A549 (cell line): ENCODE measurements around the gene SERPINE2. TPM values are rescaled to one million over a fixed set of nuclear protein-coding genes. Genes with fewer than 3 reads are reported as not detected.

Experiments used
- ATAC-seq, 2 experiments: fragments of 200-7000 bp in 1 of 2; fragments of >200 bp in 1 of 2; cut with Nextera tagmentation in 1 of 2; cut with Tn5 transposase in 1 of 2; 3 replicates each; pipeline versions ENCODE4 v1.8.0 to v1.9.1; 2018 to 2020; ENCODE audit warnings: mild to moderate bottlenecking in 1 of 2, moderate library complexity in 1 of 2
- CTCF ChIA-PET: fragments of 300-600 bp; sonication (Branson Sonifier 250); formaldehyde crosslinking; extraction: SDS; loops from one replicate; lab custom pipeline; 2021; ENCODE audit warnings: antibody characterized with exemption, inconsistent platforms; lab: Yijun Ruan, JAX
- POLR2A ChIA-PET: fragments of 350-600 bp; formaldehyde crosslinking; extraction: SDS; loops from one replicate; lab custom pipeline; 2021; ENCODE audit warnings: antibody characterized with exemption, inconsistent platforms; lab: Yijun Ruan, JAX
- DNase-seq, 2 experiments: peaks; one replicate each; pipeline versions ENCODE4 v3.0.0 to v3.0.0-alpha.2; 2011 to 2016; ENCODE audit warnings: low read depth in 1 of 2, low spot score in 1 of 2
- FAIRE-seq: peaks from 2 replicates; lab custom pipeline; 2011; peaks lifted over from hg19 to GRCh38; lab: Jason Lieb, UNC
- H3K27ac ChIP-seq, 2 experiments: fragments of >200 bp; sonication (Bioruptor Twin); formaldehyde crosslinking; 3 replicates each; pipeline ENCODE4 v1.5.1; 2016 to 2017
- H3K4me1 ChIP-seq: fragments of >200 bp; sonication (Bioruptor Twin); formaldehyde crosslinking; 3 replicates; pipeline ENCODE4 v1.6.1; 2016
- H3K4me2 ChIP-seq: fragments of >200 bp; sonication (Bioruptor Twin); formaldehyde crosslinking; 3 replicates; pipeline ENCODE4 v1.6.1; 2016
- H3K4me3 ChIP-seq: fragments of >200 bp; sonication (Bioruptor Twin); formaldehyde crosslinking; 3 replicates; pipeline ENCODE4 v1.5.1; 2016
- H3K9me3 ChIP-seq: fragments of >200 bp; sonication (Bioruptor Twin); formaldehyde crosslinking; 3 replicates; pipeline ENCODE4 v1.6.1; 2016
- ATOH8 ChIP-seq: fragments of 250-450 bp; sonication (Bioruptor Pico); IDR thresholded peaks from 2 replicates; pipeline ENCODE4 v1.5.0; 2020; ENCODE audit warnings: low read depth, mild to moderate bottlenecking, moderate library complexity
- BHLHE40 ChIP-seq: IDR thresholded peaks from 2 replicates; pipeline ENCODE4 v1.6.1; 2012; ENCODE audit warnings: low read depth, low read length, inconsistent platforms
- CHD4 ChIP-seq: fragments of 200-600 bp; sonication (generic); IDR thresholded peaks from 2 replicates; pipeline ENCODE4 v1.6.1; 2016; ENCODE audit warnings: antibody characterized with exemption, mild to moderate bottlenecking, borderline replicate concordance
- CTCF ChIP-seq: fragments of >200 bp; sonication (Bioruptor Twin); formaldehyde crosslinking; IDR thresholded peaks from 3 replicates; pipeline ENCODE4 v1.5.1; 2016
- EP300 ChIP-seq, 2 experiments: fragments of >200 bp; sonication (Bioruptor Twin); formaldehyde crosslinking; IDR thresholded peaks; 2 replicates in 1 of 2; 3 replicates in 1 of 2; pipeline ENCODE4 v1.6.1; 2016 to 2017
- GATA3 ChIP-seq: IDR thresholded peaks from 2 replicates; pipeline ENCODE4 v1.6.1; 2012; ENCODE audit warnings: borderline replicate concordance
- HES2 ChIP-seq: fragments of >200 bp; sonication (Bioruptor Twin); formaldehyde crosslinking; IDR thresholded peaks from 2 replicates; pipeline ENCODE4 v1.6.1; 2016
- HEYL ChIP-seq: fragments of 250-450 bp; sonication (Bioruptor Pico); IDR thresholded peaks from 2 replicates; pipeline ENCODE4 v1.8.0; 2021; ENCODE audit warnings: mild to moderate bottlenecking, moderate library complexity
- HMGXB4 ChIP-seq: fragments of 250-450 bp; sonication (Bioruptor Pico); IDR thresholded peaks from 2 replicates; pipeline ENCODE4 v1.5.0; 2021; ENCODE audit warnings: mild to moderate bottlenecking, moderate library complexity, borderline replicate concordance
- HOXA7 ChIP-seq: fragments of 250-450 bp; sonication (Bioruptor Pico); IDR thresholded peaks from 2 replicates; pipeline ENCODE4 v1.5.0; 2020; ENCODE audit warnings: mild to moderate bottlenecking, moderate library complexity
- HOXB13 ChIP-seq: fragments of 250-450 bp; sonication (Bioruptor Pico); IDR thresholded peaks from 2 replicates; pipeline ENCODE4 v1.5.0; 2020; ENCODE audit warnings: low read depth, mild to moderate bottlenecking, moderate library complexity
- MAFK ChIP-seq: fragments of 450-650 bp; IDR thresholded peaks from 2 replicates; pipeline ENCODE4 v1.6.1; 2014; ENCODE audit not compliant: partially characterized antibody
- MYC ChIP-seq: IDR thresholded peaks from 2 replicates; pipeline ENCODE4 v1.6.1; 2012; ENCODE audit warnings: mild to moderate bottlenecking, inconsistent platforms, low read length, improper control_type of control experiment, borderline replicate concordance
- NFE2L2 ChIP-seq: fragments of 150-350 bp; conservative IDR thresholded peaks from 2 replicates; pipeline ENCODE4 v1.6.1; 2014; ENCODE audit warnings: low read length
- PHF8 ChIP-seq: fragments of 200-600 bp; sonication (generic); IDR thresholded peaks from 2 replicates; pipeline ENCODE4 v1.6.1; 2016; ENCODE audit warnings: low read depth, mild to moderate bottlenecking, antibody characterized with exemption, moderate library complexity, borderline replicate concordance
- RAD21 ChIP-seq, 2 experiments: fragments of >200 bp in 1 of 2; sonication (Bioruptor Twin) in 1 of 2; formaldehyde crosslinking in 1 of 2; IDR thresholded peaks in 1 of 2; conservative IDR thresholded peaks in 1 of 2; 2 replicates in 1 of 2; 3 replicates in 1 of 2; pipeline ENCODE4 v1.6.1; 2012 to 2018; ENCODE audit warnings: inconsistent platforms in 1 of 2
- RARB ChIP-seq: fragments of 250-450 bp; sonication (Bioruptor Pico); IDR thresholded peaks from 2 replicates; pipeline ENCODE4 v1.8.0; 2021; ENCODE audit warnings: mild to moderate bottlenecking, moderate library complexity
- RFX5 ChIP-seq: fragments of 450-650 bp; IDR thresholded peaks from 2 replicates; pipeline ENCODE4 v1.7.1; 2014; ENCODE audit warnings: antibody characterized with exemption, mild to moderate bottlenecking, moderate library complexity
- SMC3 ChIP-seq: fragments of >200 bp; sonication (Bioruptor Twin); formaldehyde crosslinking; IDR thresholded peaks from 3 replicates; pipeline ENCODE4 v1.6.1; 2018; ENCODE audit warnings: inconsistent platforms
- ZC3H11A ChIP-seq: fragments of 450-650 bp; IDR thresholded peaks from 2 replicates; pipeline ENCODE4 v1.6.1; 2014; ENCODE audit warnings: antibody characterized with exemption, mild to moderate bottlenecking
- ZFP36 ChIP-seq: fragments of 450-650 bp; IDR thresholded peaks from 2 replicates; pipeline ENCODE4 v1.6.1; 2014; ENCODE audit warnings: borderline replicate concordance; ENCODE audit not compliant: partially characterized antibody
- ZNF302 ChIP-seq: fragments of 250-450 bp; sonication (Bioruptor Pico); IDR thresholded peaks from 2 replicates; pipeline ENCODE4 v1.9.0; 2021; ENCODE audit warnings: inconsistent platforms, mild to moderate bottlenecking, moderate library complexity
- WGBS: methylation state at CpG from one replicate; pipeline ENCODE4 v1.1.6; 2017; ENCODE audit errors: missing lambda C conversion rate; 5-methylcytosine and 5-hydroxymethylcytosine counted together
- polyA plus RNA-seq, 4 experiments: library from polyadenylated mRNA; depleted of rRNA in 3 of 4; stranded (reverse); fragments of >200 nt; fragmentation: RNase III in 1 of 4; extraction: RNeasy Plus Mini Kit Qiagen cat#74134 plus additional on column Dnase treatment in 1 of 4; gene quantifications; 2 replicates in 3 of 4; 3 replicates in 1 of 4; pipeline ENCODE4 v1.2.3, GENCODE V29; 2011 to 2017

SERPINE2 gene
- polyA plus RNA-seq, 2 of the 4 experiments (the other 2 are of a cell fraction): 58.6 to 88.2 TPM

GRCh38 chr2:224027931-224028330 is 11.2 kb downstream of the SERPINE2 start:
- TF ChIP-seq HES2 (no peak), HOXB13 (CRISPR knock-in tag) (no peak), ZFP36 (no peak), MAFK (no peak), CTCF (no peak), PHF8 (no peak)
- Histone ChIP-seq H3K9me3 (no peaks in the 10 kb centered on the region), H3K4me1 (peaks cover 32% of the 10 kb centered on the region), H3K27ac (no peak overlapping the region), H3K4me3 (no peak overlapping the region), H3K4me2 (no peak overlapping the region)
- DNase-seq (no peak), ATAC-seq (no peak), FAIRE-seq (no peak)
- POLR2A ChIA-PET: no interaction called here
- WGBS: 81% methylated on average over 5 of the region's 5 CpGs
- CTCF ChIA-PET: interaction anchor here (1.3 to 3.0 kb wide), 3 partner anchors 11 to 257 kb away, joined by 3 to 9 read pairs (median 4); no protein-coding TSS in a partner anchor

- H3K4me2 ChIP-seq: no peak overlapping the region
- no peak for DNase-seq
- H3K27ac ChIP-seq: no peak overlapping the region
- no peak overlapping the region for H3K4me3 ChIP-seq
- FAIRE-seq: no peak
- no peaks in the 10 kb centered on the region for H3K9me3 ChIP-seq
- peaks cover 39% of the 10 kb centered on the region for H3K4me1 ChIP-seq
- POLR2A ChIA-PET: no interaction called here
- ATAC-seq: no peak
- WGBS: 87% methylated on average over 4 of the region's 5 CpGs
- TF ChIP-seq RARB: no peak
- TF ChIP-seq CHD4: no peak
- no peak for TF ChIP-seq HOXA7
- TF ChIP-seq BHLHE40: no peak
- TF ChIP-seq ZC3H11A: no peak
- TF ChIP-seq ATOH8 (CRISPR knock-in tag): no peak
- TF ChIP-seq RAD21 (conservative IDR thresholded peaks at IDR 0.05 in 1 of 2, IDR thresholded peaks at IDR 0.05 in 1 of 2): no peak
- TF ChIP-seq NFE2L2: no peak
- TF ChIP-seq MYC: no peak
- TF ChIP-seq HMGXB4 (CRISPR knock-in tag): no peak
- no peak for TF ChIP-seq GATA3
- no peak for TF ChIP-seq HEYL
- TF ChIP-seq RFX5: no peak
- TF ChIP-seq ZNF302 (CRISPR knock-in tag): no peak
- CTCF ChIA-PET: interaction anchor here (3.0 kb wide), 1 partner anchor 257 kb away, joined by 9 read pairs; no protein-coding TSS in a partner anchor
Observed at GRCh38 chr2:224027070-224027469, 12.0 kb downstream of the SERPINE2 start.

GRCh38 chr2:224025874-224026273 is 13.2 kb downstream of the SERPINE2 start:
- ATAC-seq: no peak
- Histone ChIP-seq H3K27ac (no peak overlapping the region), H3K4me2 (no peak overlapping the region), H3K9me3 (no peaks in the 10 kb centered on the region), H3K4me1 (peaks cover 37% of the 10 kb centered on the region), H3K4me3 (no peak overlapping the region)
- TF ChIP-seq HEYL: no peak
- TF ChIP-seq CTCF: no peak
- no peak for TF ChIP-seq SMC3
- TF ChIP-seq EP300 (IDR thresholded peaks at IDR 0.05): no peak
- TF ChIP-seq RFX5: no peak
- no peak for TF ChIP-seq HOXA7
- 93% methylated on average over 7 of the region's 7 CpGs for WGBS
- ChIA-PET POLR2A (no interaction called here), CTCF (interaction anchor here (0.7 to 3.0 kb wide), 3 partner anchors 13 to 259 kb away, joined by 3 to 10 read pairs (median 9); partner anchors contain the start of gene SERPINE2)
- FAIRE-seq: no peak
- DNase-seq: no peak
